KOPT-K1 (cell line): ENCODE results near the gene GBP6.
"Not testable (repeated sequence)": the region's sequence is repeated elsewhere in the genome, so short reads cannot be mapped to it uniquely, and the experiment has no call there.

Experiments used
- H3K27ac ChIP-seq: fragments of 200-600 bp; sonication (generic); 2 replicates; pipeline ENCODE4 v1.5.1; 2016; ENCODE audit warnings: antibody characterized with exemption, mild to moderate bottlenecking, low read depth, low read length; ENCODE audit not compliant: poor library complexity, severe bottlenecking
- H3K36me3 ChIP-seq: fragments of 200-600 bp; sonication (generic); 2 replicates; pipeline ENCODE4 v1.5.1; 2017; ENCODE audit warnings: antibody characterized with exemption, mild to moderate bottlenecking, low read length, moderate library complexity; ENCODE audit not compliant: insufficient read depth
- H3K9me3 ChIP-seq: fragments of 200-600 bp; sonication (generic); 2 replicates; pipeline ENCODE4 v1.5.1; 2017; ENCODE audit warnings: antibody characterized with exemption, low read length, mild to moderate bottlenecking; ENCODE audit not compliant: insufficient read depth, poor library complexity, severe bottlenecking

The GBP6 gene

DNA sequence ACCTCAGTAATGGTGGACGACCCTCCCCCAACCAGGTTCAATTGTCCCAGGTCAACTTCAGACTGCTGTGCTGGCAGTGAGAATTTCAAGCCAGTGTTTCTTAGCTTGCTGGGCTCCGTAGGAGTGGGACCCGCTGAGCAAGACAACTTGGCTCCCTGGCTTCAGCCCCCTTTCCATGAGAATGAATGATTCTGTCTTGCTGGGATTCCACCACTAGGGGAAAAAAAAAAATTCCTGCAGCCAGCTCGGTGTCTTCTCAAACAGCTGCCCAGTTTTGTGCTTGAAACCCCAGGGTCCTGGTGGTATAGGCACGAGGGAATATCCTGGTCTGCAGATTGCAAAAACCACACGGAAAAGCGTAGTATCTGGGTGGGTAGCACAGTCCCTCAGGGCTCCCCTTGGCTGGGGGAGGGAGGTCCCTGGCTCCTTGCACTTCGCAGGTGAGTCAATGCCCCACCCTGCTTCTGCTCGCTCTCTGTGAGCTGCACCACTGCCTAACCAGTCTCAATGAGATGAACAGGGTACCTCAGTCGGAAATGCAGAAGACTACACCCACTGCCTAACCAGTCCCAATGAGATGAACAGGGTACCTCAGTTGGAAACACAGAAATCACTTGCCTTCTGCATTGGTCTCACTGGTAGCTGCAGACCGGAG lies 41.5 kb downstream of the GBP6 start:
- H3K9me3 ChIP-seq, result no peaks in the 10 kb centered on the region
- H3K36me3 ChIP-seq, result no peaks in the 10 kb centered on the region
- no peak overlapping the region for H3K27ac ChIP-seq

GRCh38 chr1:89407360-89407759 lies 43.5 kb downstream of the GBP6 start:
- no peaks in the 10 kb centered on the region for H3K9me3 ChIP-seq
- H3K27ac ChIP-seq, result peak overlapping the region; percentile 53
- H3K36me3 ChIP-seq, result no peaks in the 10 kb centered on the region

GRCh38 chr1:89407768-89408167 lies 43.9 kb downstream of the GBP6 start:
- not testable (repeated sequence) for H3K9me3 ChIP-seq, H3K36me3 ChIP-seq
- peak overlapping the region; percentile 53 for H3K27ac ChIP-seq

DNA sequence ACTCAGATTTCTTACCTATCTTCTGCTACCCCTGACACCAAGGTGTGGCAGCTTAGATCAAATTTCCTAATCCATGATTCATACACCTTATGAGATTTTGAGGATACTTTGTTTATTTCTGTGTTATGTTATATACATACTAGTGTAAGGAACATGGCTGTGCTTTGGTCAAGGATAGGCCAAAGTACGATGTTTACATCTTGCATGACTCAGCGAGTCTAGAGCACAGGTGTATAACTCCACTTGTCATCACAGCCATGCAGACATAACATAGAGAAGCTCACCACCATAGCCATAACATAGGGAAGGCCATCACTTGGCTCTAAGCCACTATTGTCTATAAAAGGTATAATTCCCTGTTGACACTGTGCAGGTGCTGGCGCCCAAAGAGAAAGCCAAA lies 61.2 kb downstream of the GBP6 start:
- H3K36me3 ChIP-seq, result no peaks in the 10 kb centered on the region
- no peaks in the 10 kb centered on the region for H3K9me3 ChIP-seq
- H3K27ac ChIP-seq, result no peak overlapping the region

GRCh38 chr1:89429062-89429461 lies 65.2 kb downstream of the GBP6 start:
- no peaks in the 10 kb centered on the region for H3K36me3 ChIP-seq
- H3K9me3 ChIP-seq, result no peaks in the 10 kb centered on the region
- no peak overlapping the region for H3K27ac ChIP-seq

- H3K27ac ChIP-seq, H3K9me3 ChIP-seq, H3K36me3 ChIP-seq: not testable (repeated sequence)
These were observed 65.8 kb downstream of the GBP6 start for GRCh38 chr1:89429681-89430080.

DNA sequence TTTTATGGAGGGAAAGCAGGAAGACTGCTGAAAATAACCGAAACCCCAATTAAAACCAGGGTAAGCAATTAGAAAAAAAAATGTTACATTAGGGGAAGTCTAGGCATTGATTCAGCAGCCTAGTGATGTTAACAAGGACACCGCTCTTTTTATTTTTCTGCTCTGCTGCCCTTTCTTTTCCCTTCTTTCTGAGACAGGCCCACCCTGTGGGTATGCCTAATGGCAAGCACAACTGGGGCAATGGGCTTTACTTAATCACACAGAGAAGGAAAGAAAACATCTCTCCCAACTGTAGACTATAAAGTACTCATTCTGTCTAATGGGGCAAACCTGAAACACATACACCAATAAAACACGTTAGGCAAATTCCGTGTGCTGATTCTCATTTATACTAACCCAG lies 69.6 kb downstream of the GBP6 start:
- H3K27ac ChIP-seq, result no peak overlapping the region
- H3K9me3 ChIP-seq, result peaks cover 2% of the 10 kb centered on the region
- no peaks in the 10 kb centered on the region for H3K36me3 ChIP-seq

DNA sequence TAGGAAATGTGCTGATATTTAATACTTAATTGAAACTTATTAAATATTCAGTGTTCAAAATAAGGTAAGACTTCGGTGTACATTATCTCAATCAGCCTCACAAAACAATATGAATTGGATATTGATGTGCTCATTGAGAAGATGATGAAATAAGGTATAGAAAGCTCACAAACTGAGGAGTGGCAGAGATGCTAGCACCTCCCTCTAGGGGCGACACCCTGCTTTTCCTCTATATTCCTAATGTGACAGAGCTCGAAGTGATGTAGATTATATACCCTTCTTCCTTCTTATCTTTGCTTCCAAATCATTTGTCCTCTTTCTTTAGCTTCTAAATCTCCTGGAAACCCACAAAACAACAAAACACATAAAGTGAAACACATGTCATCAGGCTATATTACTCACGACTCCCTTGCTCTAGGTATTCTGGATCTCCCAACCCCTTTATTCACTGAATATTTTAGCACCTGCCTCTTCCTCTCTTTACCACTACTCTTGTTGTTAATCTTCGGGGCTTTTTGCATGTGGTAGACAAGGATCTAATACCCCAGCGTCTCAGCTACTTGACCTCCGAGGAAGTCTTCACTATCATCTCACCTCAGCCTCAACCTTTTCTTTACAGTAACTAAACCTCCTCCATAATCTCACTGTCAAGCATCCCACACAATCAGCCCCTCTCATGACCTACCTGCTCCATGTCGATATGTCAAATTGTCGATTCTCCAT lies 70.4 kb downstream of the GBP6 start:
- H3K9me3 ChIP-seq, H3K36me3 ChIP-seq, H3K27ac ChIP-seq: not testable (repeated sequence)
